BLaER1 treated with 17β-estradiol and CSF1 and Interleukin-3, amounts not matched to agents 10 nM and 100 nM (cell line): ENCODE results near the gene GPATCH2.

Experiments used
- H3K27ac ChIP-seq, 11 experiments: shearing (Covaris generic); formaldehyde crosslinking; 2 replicates each; pipeline ENCODE4 v1.8.1; 2022
- H3K27me3 ChIP-seq, 11 experiments: shearing (Covaris generic); formaldehyde crosslinking; 2 replicates each; pipeline ENCODE4 v1.8.1; 2022
- H3K36me3 ChIP-seq, 11 experiments: shearing (Covaris generic); formaldehyde crosslinking; 2 replicates each; pipeline ENCODE4 v1.8.1; 2022
- H3K4me1 ChIP-seq, 10 experiments: shearing (Covaris generic); formaldehyde crosslinking; 2 replicates each; pipeline ENCODE4 v1.8.1; 2022
- H3K4me2 ChIP-seq, 11 experiments: shearing (Covaris generic); formaldehyde crosslinking; 2 replicates each; pipeline ENCODE4 v1.8.1; 2022
- H3K4me3 ChIP-seq, 10 experiments: shearing (Covaris generic); formaldehyde crosslinking; 2 replicates each; pipeline ENCODE4 v1.8.1; 2022
- H3K9ac ChIP-seq, 11 experiments: shearing (Covaris generic); formaldehyde crosslinking; 2 replicates each; pipeline ENCODE4 v1.8.1; 2022
- H3K9me3 ChIP-seq, 11 experiments: shearing (Covaris generic); formaldehyde crosslinking; replicated peaks in 1 of 11; 2 replicates each; pipeline ENCODE4 v1.8.1; 2022
- H4K20me1 ChIP-seq, 11 experiments: shearing (Covaris generic); formaldehyde crosslinking; 2 replicates each; pipeline ENCODE4 v1.8.1; 2022
- Cebpa-rat ChIP-seq, 11 experiments: shearing (Covaris generic); IDR thresholded peaks; 2 replicates each; pipeline ENCODE4 v1.8.1; 2022

Gene GPATCH2

DNA sequence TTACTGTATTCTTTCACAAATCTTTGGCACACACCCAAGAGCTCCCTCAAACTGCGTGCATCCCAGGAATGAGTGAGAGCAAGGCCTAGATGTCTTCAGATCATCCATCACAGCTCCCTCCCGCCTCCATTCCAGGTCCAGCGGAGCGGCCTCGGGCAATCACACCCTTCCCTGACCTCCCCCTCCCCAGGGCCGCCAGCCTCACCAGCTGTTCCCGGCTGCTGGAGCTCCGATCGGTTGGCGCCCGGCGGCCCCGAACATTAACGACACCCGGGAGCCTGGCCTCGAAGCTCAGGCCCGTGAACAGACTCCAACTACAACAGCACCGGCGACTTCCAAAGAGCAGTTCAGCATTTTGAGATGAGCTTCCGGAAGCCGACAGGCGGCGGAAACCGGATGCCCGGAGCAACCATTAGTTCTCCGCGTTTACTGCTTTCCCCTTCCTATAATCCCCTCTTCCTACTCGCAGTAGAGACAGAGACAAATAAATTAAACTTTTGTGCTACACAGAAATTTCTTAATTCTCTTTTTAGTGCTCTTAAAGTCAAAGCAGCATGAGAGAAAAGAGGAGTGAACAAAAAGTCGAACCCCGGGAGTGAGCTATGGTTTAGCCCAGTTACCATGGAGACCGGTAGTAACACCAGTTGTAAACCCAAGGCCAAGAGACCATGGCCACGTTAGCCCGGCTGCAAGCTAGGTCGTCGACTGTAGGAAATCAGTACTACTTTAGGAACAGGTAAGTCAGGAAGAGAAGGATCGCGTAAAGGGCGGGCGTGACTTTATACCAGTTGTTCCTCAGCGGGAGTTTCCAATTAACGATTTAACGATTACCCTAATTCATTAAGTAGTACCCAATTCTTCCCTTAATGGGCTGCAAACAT is at the start of gene GPATCH2, which contains the start of gene SPATA17:
Gene GPATCH2 (minus strand): TSS at position 380 of the 881 bp plus-strand sequence. CDS start 119 bp downstream, at position 261.
Gene SPATA17 (plus strand): TSS at position 634 of the 881 bp plus-strand sequence. CDS start 35 bp downstream, at position 669.
- Histone ChIP-seq H4K20me1 (peaks cover 0 to 9% (median 0%) of the 10 kb centered on the region in 11 experiments; a peak in 4 of 22 replicates), H3K9me3 (no peaks in the 10 kb centered on the region; a peak in 1 of 22 replicates), H3K36me3 (no peaks in the 10 kb centered on the region), H3K27ac (peak within 1 kb of the TSS; percentile 94 to 99 (median 97)), H3K4me3 (peak within 1 kb of the TSS; percentile 75 to 99 (median 86)), H3K27me3 (no peaks in the 10 kb centered on the region), H3K4me1 (peaks cover 9 to 33% (median 20%) of the 10 kb centered on the region in 10 experiments), H3K9ac (peak within 1 kb of the TSS; percentile 85 to 98 (median 93)), H3K4me2 (peak within 1 kb of the TSS; percentile 82 to 96 (median 89))
- no peak for TF ChIP-seq Cebpa-rat (IDR thresholded peaks at IDR 0.05)

GRCh38 chr1:217674028-217674729 is 43.3 kb upstream of the GPATCH2 start:
- H4K20me1 ChIP-seq, result no peaks in the 10 kb centered on the region
- no peak overlapping the region for H3K4me3 ChIP-seq
- H3K4me1 ChIP-seq, result peaks cover 0 to 51% (median 0%) of the 10 kb centered on the region in 10 experiments; a peak in 7 of 20 replicates
- peak overlapping the region in 4 of 11 experiments; percentile 30 to 75 (median 51); a peak in 7 of 22 replicates for H3K4me2 ChIP-seq
- no peaks in the 10 kb centered on the region for H3K9me3 ChIP-seq
- H3K27ac ChIP-seq, result peak overlapping the region in 5 of 11 experiments; percentile 9 to 67 (median 64); a peak in 10 of 22 replicates
- H3K27me3 ChIP-seq, result no peaks in the 10 kb centered on the region
- no peak for TF ChIP-seq Cebpa-rat (IDR thresholded peaks at IDR 0.05)
- H3K9ac ChIP-seq, result no peak overlapping the region
- H3K36me3 ChIP-seq, result no peaks in the 10 kb centered on the region

GRCh38 chr1:217673387-217673786 is 42.5 kb upstream of the GPATCH2 start:
- TF ChIP-seq Cebpa-rat (IDR thresholded peaks at IDR 0.05), result no peak

DNA sequence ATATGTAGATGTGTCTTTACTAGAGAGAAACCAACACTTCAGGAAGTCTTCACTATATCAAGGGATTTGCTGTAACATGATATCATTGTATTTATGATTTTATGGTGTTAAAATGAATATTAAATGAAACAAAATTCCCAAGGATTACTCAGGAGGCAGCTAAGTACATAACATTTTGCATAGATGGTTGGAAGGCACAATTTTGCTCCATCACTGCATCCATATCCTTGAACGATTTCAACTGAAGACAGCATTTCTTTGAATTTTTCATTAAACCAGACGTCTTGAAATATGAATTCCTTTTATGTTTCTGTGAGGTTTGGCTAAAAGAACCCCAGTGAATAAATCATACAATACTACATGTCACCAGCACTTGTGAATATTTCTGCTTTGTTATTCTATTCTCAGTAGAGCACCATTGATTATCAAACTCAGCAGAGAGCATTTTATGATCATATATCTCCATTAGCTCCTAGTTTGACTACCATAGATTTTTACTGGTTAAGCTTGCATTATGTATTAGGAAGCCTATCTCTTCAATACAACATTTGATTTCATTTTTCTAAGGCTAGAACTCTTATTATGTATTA is 37.6 kb upstream of the GPATCH2 start:
- Histone ChIP-seq H3K27me3 (no peaks in the 10 kb centered on the region), H3K4me2 (no peak overlapping the region), H3K9ac (no peak overlapping the region)

More at GRCh38 chr1:217673387-217673786, 42.5 kb upstream of the GPATCH2 start:
- peaks cover 0 to 51% (median 0%) of the 10 kb centered on the region in 10 experiments; a peak in 7 of 20 replicates for H3K4me1 ChIP-seq
- no peaks in the 10 kb centered on the region for H3K36me3 ChIP-seq
- no peak overlapping the region for H3K4me3 ChIP-seq
- no peaks in the 10 kb centered on the region for H3K9me3 ChIP-seq
- H3K4me2 ChIP-seq, result peak overlapping the region in 4 of 11 experiments; percentile 30 to 75 (median 51); a peak in 7 of 22 replicates
- H4K20me1 ChIP-seq, result no peaks in the 10 kb centered on the region
- peak overlapping the region in 3 of 11 experiments; percentile 31 to 36 (median 34); a peak in 1 of 22 replicates for H3K9ac ChIP-seq
- peak overlapping the region in 5 of 11 experiments; percentile 9 to 67 (median 64); a peak in 10 of 22 replicates for H3K27ac ChIP-seq
- no peaks in the 10 kb centered on the region for H3K27me3 ChIP-seq

DNA sequence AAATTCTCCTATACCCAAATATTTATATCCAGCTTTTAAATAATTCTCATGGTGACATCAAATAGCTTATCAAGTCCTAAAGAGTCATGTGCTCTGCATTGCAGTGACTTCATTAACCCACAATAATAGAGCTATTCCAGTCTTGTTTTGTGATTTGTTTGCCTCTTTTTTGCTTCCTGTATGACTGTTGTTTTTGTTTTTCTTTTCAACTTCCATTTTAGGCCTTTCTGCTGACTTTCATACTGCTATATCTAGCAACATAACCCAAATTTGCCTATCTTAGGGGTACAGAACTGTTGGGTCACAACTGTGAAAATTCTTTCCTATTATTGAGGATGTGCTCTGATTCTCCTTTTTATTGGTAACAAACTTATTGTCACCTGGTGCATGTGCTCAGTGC is 30.5 kb upstream of the GPATCH2 start:
- peaks cover 0 to 8% (median 0%) of the 10 kb centered on the region in 10 experiments; a peak in 3 of 20 replicates for H3K4me1 ChIP-seq
- H3K36me3 ChIP-seq, result no peaks in the 10 kb centered on the region
- peak overlapping the region in 2 of 11 experiments; percentile 13 to 33; a peak in 2 of 22 replicates for H3K4me2 ChIP-seq
- H3K4me3 ChIP-seq, result no peak overlapping the region
- peaks cover 0 to 6% (median 0%) of the 10 kb centered on the region in 11 experiments; a peak in 1 of 22 replicates for H3K9me3 ChIP-seq
- no peak overlapping the region for H3K27ac ChIP-seq
- no peak for TF ChIP-seq Cebpa-rat (IDR thresholded peaks at IDR 0.05)
- no peaks in the 10 kb centered on the region for H3K27me3 ChIP-seq
- H3K9ac ChIP-seq, result no peak overlapping the region
- H4K20me1 ChIP-seq, result no peaks in the 10 kb centered on the region

More for the DNA sequence above, 37.6 kb upstream of the GPATCH2 start:
- H3K4me3 ChIP-seq, result no peak overlapping the region
- H3K27ac ChIP-seq, result no peak overlapping the region
- no peak for TF ChIP-seq Cebpa-rat (IDR thresholded peaks at IDR 0.05)
- H3K9me3 ChIP-seq, result no peaks in the 10 kb centered on the region
- peaks cover 0 to 34% (median 0%) of the 10 kb centered on the region in 10 experiments; a peak in 6 of 20 replicates for H3K4me1 ChIP-seq
- H3K36me3 ChIP-seq, result no peaks in the 10 kb centered on the region
- H4K20me1 ChIP-seq, result no peaks in the 10 kb centered on the region

DNA sequence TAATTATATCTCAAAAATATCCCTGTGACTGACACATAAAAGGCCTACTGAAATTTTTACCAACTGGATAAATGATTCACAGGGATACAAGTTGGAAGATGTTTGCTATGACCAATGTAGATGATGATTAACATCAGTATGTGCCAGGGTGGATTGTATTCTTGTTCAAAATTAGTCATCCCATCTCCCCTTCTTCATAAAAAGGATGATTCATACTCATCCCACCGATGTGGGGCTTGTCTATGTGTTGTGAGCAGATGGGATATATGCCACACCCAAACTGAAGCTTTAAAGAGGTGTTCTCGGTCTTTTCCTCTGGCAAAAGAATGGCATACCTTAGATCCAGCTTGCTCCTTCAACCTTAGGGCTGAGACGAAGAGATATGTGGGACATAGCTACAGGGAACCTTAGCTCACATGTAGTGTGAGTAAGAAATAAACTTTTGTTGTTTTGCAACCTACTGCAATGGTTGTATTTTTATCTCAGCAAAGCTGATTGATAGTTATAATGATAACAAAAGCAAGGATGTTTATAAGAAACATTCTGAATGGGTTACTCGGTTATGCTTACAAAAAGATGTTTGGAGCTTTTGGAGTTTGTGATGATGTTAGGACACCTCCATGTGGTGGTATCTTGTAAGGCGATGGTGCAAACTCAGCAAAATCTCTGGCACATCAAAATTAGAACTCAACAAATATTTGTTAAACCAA is 29.6 kb upstream of the GPATCH2 start:
- Histone ChIP-seq H3K4me1 (peaks cover 0 to 8% (median 0%) of the 10 kb centered on the region in 10 experiments; a peak in 3 of 20 replicates), H3K4me2 (no peak overlapping the region), H3K4me3 (no peak overlapping the region)

DNA sequence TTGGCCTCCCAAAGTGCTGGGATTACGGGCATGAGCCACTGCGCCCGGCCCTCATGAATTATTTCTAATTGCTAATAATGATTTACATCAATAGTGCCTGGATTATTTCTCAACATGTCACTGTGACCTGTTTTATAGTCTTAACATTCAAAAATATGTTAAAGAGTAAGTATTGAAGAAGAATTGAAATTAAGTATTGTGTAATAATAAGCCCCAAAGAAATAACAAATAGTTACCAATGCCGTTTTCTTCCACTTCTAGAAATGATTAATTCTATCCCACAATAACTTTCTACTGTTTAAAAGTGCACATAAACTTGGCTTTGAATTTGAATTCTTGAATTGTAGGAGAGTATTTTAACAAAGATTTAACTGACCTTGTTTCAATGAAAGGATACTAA is 19.8 kb upstream of the GPATCH2 start:
- Histone ChIP-seq H3K27ac (no peak overlapping the region), H3K27me3 (no peaks in the 10 kb centered on the region), H3K4me1 (no peaks in the 10 kb centered on the region), H3K9me3 (no peaks in the 10 kb centered on the region), H3K36me3 (no peaks in the 10 kb centered on the region), H3K9ac (no peak overlapping the region), H4K20me1 (no peaks in the 10 kb centered on the region), H3K4me2 (no peak overlapping the region), H3K4me3 (no peak overlapping the region)
- TF ChIP-seq Cebpa-rat (IDR thresholded peaks at IDR 0.05), result no peak

More for the DNA sequence above, 29.6 kb upstream of the GPATCH2 start:
- TF ChIP-seq Cebpa-rat (IDR thresholded peaks at IDR 0.05), result no peak
- Histone ChIP-seq H3K9me3 (peaks cover 0 to 6% (median 0%) of the 10 kb centered on the region in 11 experiments; a peak in 1 of 22 replicates), H4K20me1 (no peaks in the 10 kb centered on the region), H3K27me3 (no peaks in the 10 kb centered on the region), H3K36me3 (no peaks in the 10 kb centered on the region), H3K27ac (no peak overlapping the region), H3K9ac (no peak overlapping the region)

DNA sequence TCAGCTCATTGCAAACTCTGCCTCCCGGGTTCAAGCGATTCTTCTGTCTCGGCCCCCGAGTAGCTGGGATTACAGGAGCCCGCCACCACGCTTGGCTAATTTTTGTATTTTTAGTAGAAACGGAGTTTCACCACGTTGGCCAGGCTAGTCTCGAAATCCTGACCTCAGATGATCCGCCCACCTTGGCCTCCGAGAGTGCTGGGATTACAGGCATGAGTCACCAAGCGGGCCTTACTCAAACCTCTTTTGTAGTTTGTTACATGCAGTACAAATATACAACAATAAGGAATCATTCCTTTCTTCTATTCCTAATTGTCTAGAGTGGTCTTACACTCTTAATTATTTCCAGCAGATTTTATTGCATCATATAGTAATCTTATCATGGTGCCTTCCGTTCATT is 16.9 kb upstream of the GPATCH2 start:
- H3K4me2 ChIP-seq, result no peak overlapping the region
- H3K9ac ChIP-seq, result no peak overlapping the region

More for the DNA sequence above, 16.9 kb upstream of the GPATCH2 start:
- TF ChIP-seq Cebpa-rat (IDR thresholded peaks at IDR 0.05), result no peak
- Histone ChIP-seq H3K9me3 (no peaks in the 10 kb centered on the region), H3K4me1 (no peaks in the 10 kb centered on the region), H3K27me3 (no peaks in the 10 kb centered on the region), H3K27ac (no peak overlapping the region), H4K20me1 (no peaks in the 10 kb centered on the region), H3K4me3 (no peak overlapping the region), H3K36me3 (no peaks in the 10 kb centered on the region)
